T-helper 22 cell (primary cell): Measurements from ENCODE around the gene TBCB.
"Not testable (repeated sequence)": the region's sequence is repeated elsewhere in the genome, so short reads cannot be mapped to it uniquely, and the experiment has no call there.

Source experiments
- DNase-seq: peaks from one replicate; pipeline ENCODE4 v3.0.0-alpha.2; 2020; ENCODE audit warnings: low read depth

The TBCB gene

GRCh38 chr19:36173846-36174245 lies 58.6 kb downstream of the TBCB start:
- not testable (repeated sequence) for DNase-seq
